HPDE6-E6E7 (cell line): Measurements from ENCODE around the gene STAG2.

Experiments used
- DNase-seq: peaks from one replicate; pipeline ENCODE4 v3.0.0; 2011; ENCODE audit warnings: missing footprints; ENCODE audit errors: extremely low spot score

Gene STAG2

GRCh38 chrX:123975180-123975579, 13.7 kb downstream of the STAG2 start:
- no peak for DNase-seq

GRCh38 chrX:123976706-123977316, 15.3 kb downstream of the STAG2 start:
- DNase-seq = no peak

- DNase-seq = no peak
These were observed 21.7 kb downstream of the STAG2 start for GRCh38 chrX:123983240-123983639.

- DNase-seq = no peak
These were observed 24.9 kb downstream of the STAG2 start for GRCh38 chrX:123986377-123986776.

GRCh38 chrX:123988423-123989111, 27.1 kb downstream of the STAG2 start:
- no peak for DNase-seq

- no peak for DNase-seq
These were observed 27.7 kb downstream of the STAG2 start for GRCh38 chrX:123989235-123989634.

- no peak for DNase-seq
These were observed 28.7 kb downstream of the STAG2 start for GRCh38 chrX:123990169-123990568.

GRCh38 chrX:123990602-123991001, 29.1 kb downstream of the STAG2 start:
- DNase-seq = no peak

- no peak for DNase-seq
These were observed 31.8 kb downstream of the STAG2 start for GRCh38 chrX:123993326-123993725.

GRCh38 chrX:123993904-123994635, 32.6 kb downstream of the STAG2 start:
- no peak for DNase-seq

GRCh38 chrX:123994730-123995129, 33.2 kb downstream of the STAG2 start:
- DNase-seq = no peak

GRCh38 chrX:124001581-124001980, 40.1 kb downstream of the STAG2 start:
- no peak for DNase-seq

GRCh38 chrX:124005228-124005627, 43.7 kb downstream of the STAG2 start:
- no peak for DNase-seq

GRCh38 chrX:124010157-124010556, 48.7 kb downstream of the STAG2 start:
- DNase-seq = no peak

GRCh38 chrX:124010566-124010965, 49.1 kb downstream of the STAG2 start:
- DNase-seq = no peak

- no peak for DNase-seq
These were observed 54.2 kb downstream of the STAG2 start for GRCh38 chrX:124015721-124016120.

GRCh38 chrX:124016825-124017224, 55.3 kb downstream of the STAG2 start:
- DNase-seq = no peak

GRCh38 chrX:124018023-124018422, 56.5 kb downstream of the STAG2 start:
- no peak for DNase-seq

- no peak for DNase-seq
These were observed 62.3 kb downstream of the STAG2 start for GRCh38 chrX:124023838-124024238.

GRCh38 chrX:124026529-124026928, 65.0 kb downstream of the STAG2 start:
- no peak for DNase-seq

GRCh38 chrX:124028182-124028581, 66.7 kb downstream of the STAG2 start:
- no peak for DNase-seq

GRCh38 chrX:124030520-124030919, 69.0 kb downstream of the STAG2 start:
- no peak for DNase-seq

- DNase-seq = no peak
These were observed 72.3 kb downstream of the STAG2 start for GRCh38 chrX:124033821-124034220.
